ENCODE results near the gene PEAK3.

PEAK3 gene

GRCh38 chr19:2315121-2315817 lies 33.3 kb upstream of the PEAK3 start:
- no peak for DNase-seq

GRCh38 chr19:2312820-2313501 lies 31.0 kb upstream of the PEAK3 start:
- DNase-seq, result no peak

- DNase-seq, result no peak
These were observed 29.1 kb upstream of the PEAK3 start for GRCh38 chr19:2311093-2311492.

- DNase-seq, result no peak
These were observed 27.9 kb upstream of the PEAK3 start for GRCh38 chr19:2309734-2310362.

- DNase-seq, result no peak
These were observed 26.2 kb upstream of the PEAK3 start, which contains the start of gene LINGO3 for GRCh38 chr19:2308114-2308556. TSS of gene LINGO3 (minus strand) at chr19:2308154. CDS start at chr19:2291776, 16,378 bp downstream.

GRCh38 chr19:2307518-2308012 lies 25.6 kb upstream of the PEAK3 start:
- no peak for DNase-seq

- DNase-seq, result no peak
These were observed 25.0 kb upstream of the PEAK3 start for GRCh38 chr19:2306971-2307370.

GRCh38 chr19:2306281-2306806 lies 24.4 kb upstream of the PEAK3 start:
- DNase-seq, result no peak

- DNase-seq, result no peak
These were observed 23.7 kb upstream of the PEAK3 start for GRCh38 chr19:2305452-2306280.

- no peak for DNase-seq
These were observed 21.3 kb upstream of the PEAK3 start for GRCh38 chr19:2303211-2303798.

GRCh38 chr19:2302319-2303210 lies 20.6 kb upstream of the PEAK3 start:
- DNase-seq, result no peak

- no peak for DNase-seq
These were observed 18.6 kb upstream of the PEAK3 start for GRCh38 chr19:2300533-2300932.

- DNase-seq, result no peak
These were observed 14.2 kb upstream of the PEAK3 start for GRCh38 chr19:2296141-2296540.

- DNase-seq, result no peak
These were observed 12.8 kb upstream of the PEAK3 start for GRCh38 chr19:2294687-2295335.

GRCh38 chr19:2291185-2291751 lies 9.3 kb upstream of the PEAK3 start:
- no peak for DNase-seq

- DNase-seq, result no peak
These were observed 8.6 kb upstream of the PEAK3 start for GRCh38 chr19:2290441-2291184.

GRCh38 chr19:2289714-2290435 lies 7.9 kb upstream of the PEAK3 start:
- peak; percentile 60 for DNase-seq

GRCh38 chr19:2288818-2289713 lies 7.1 kb upstream of the PEAK3 start:
- DNase-seq, result no peak
